ENCODE results near the gene SGCG.
A peak's percentile ranks its signal among the peaks of the same experiment; 100 is the strongest.
"Not testable (repeated sequence)": the region's sequence is repeated elsewhere in the genome, so short reads cannot be mapped to it uniquely, and the experiment has no call there.

SGCG gene

DNA sequence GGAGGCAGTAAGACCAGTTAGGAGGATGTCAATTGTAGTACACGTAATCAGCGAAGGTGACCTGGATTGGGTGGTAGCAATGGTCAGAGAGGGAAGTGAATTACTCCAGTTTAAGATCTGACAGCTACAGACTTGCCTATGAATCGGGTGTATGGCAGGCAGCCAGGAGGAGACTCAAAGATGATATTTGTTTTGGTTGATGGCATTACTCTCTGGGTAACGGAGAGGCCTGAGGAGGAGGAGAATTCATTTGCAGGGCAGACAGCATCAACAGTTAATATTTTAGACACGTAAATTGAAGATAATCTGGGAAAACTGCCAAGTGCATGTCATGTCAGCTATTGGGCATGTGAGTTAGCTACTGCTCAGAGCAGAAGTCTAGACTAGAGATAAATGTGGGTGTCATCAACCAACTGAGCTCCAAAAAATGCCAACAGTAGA, 109.2 kb downstream of the SGCG start:
- no peak overlapping the region for H3K4me3 ChIP-seq (ENCODE audit: low read depth, low read length)
- TF ChIP-seq, protein P1, sequence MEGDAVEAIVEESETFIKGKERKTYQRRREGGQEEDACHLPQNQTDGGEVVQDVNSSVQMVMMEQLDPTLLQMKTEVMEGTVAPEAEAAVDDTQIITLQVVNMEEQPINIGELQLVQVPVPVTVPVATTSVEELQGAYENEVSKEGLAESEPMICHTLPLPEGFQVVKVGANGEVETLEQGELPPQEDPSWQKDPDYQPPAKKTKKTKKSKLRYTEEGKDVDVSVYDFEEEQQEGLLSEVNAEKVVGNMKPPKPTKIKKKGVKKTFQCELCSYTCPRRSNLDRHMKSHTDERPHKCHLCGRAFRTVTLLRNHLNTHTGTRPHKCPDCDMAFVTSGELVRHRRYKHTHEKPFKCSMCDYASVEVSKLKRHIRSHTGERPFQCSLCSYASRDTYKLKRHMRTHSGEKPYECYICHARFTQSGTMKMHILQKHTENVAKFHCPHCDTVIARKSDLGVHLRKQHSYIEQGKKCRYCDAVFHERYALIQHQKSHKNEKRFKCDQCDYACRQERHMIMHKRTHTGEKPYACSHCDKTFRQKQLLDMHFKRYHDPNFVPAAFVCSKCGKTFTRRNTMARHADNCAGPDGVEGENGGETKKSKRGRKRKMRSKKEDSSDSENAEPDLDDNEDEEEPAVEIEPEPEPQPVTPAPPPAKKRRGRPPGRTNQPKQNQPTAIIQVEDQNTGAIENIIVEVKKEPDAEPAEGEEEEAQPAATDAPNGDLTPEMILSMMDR (IDR thresholded peaks at IDR 0.05; ENCODE audit: low read depth, low read length) = no peak

DNA sequence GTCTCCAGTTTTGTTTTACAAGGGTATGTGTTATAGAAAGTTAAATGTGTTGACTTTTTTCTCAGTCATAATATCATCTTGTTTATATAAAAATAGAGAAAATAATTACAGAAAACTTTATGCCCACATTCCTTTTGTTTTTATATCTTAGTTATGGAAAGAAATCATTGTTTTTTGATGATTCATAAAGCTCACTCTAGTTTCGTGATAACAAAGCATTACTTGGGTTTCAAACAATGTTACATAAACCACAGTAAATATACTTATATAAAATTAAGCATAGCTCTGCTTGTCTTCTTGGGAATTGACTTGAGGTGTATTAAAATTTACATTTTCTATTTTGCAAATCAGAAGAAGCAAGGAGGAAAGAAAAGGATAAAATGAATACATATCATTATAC, 111.8 kb downstream of the SGCG start:
- no peak overlapping the region for H3K4me3 ChIP-seq (ENCODE audit: low read depth, low read length)
- TF ChIP-seq, protein P1 (IDR thresholded peaks at IDR 0.05; ENCODE audit: low read depth, low read length) = no peak

DNA sequence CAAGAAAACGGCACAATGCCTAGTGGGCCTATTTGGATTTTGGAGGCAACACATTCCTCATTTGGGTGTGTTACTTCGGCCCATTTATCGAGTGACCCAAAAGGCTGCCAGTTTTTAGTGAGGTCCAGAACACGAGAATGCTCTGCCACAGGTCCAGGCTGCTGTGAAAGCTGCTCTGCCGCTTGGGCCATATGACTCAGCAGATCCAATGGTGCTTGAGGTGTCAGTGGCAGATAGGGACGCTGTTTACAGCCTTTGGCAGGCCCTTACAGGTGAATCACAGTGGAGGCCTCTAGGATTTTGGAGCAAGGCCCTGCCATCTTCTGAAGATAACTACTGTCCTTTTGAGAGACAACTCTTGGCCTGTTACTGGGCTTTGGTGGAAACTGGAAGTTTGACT, 134.1 kb downstream of the SGCG start:
- H3K4me3 ChIP-seq (ENCODE audit: low read depth, low read length) = not testable (repeated sequence)

DNA sequence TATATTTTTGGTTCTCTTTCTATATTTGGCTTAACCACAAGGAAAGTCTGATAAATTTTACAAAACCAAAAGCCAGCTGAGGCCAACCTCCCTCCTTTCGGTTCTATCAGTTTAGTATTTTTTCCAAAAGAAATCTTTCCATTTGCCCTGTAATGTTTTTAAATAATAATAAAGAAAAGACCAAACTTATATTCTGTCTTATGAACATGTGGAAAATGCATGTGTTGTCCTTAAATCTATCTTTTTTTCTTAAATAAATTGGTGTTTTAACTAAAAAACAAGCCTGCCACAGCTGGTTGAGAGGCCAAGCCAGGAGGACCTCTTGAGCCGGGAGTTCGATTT, 139.1 kb downstream of the SGCG start:
- no peak overlapping the region for H3K4me3 ChIP-seq (ENCODE audit: low read depth, low read length)
- TF ChIP-seq, protein P1 (IDR thresholded peaks at IDR 0.05; ENCODE audit: low read depth, low read length) = no peak

DNA sequence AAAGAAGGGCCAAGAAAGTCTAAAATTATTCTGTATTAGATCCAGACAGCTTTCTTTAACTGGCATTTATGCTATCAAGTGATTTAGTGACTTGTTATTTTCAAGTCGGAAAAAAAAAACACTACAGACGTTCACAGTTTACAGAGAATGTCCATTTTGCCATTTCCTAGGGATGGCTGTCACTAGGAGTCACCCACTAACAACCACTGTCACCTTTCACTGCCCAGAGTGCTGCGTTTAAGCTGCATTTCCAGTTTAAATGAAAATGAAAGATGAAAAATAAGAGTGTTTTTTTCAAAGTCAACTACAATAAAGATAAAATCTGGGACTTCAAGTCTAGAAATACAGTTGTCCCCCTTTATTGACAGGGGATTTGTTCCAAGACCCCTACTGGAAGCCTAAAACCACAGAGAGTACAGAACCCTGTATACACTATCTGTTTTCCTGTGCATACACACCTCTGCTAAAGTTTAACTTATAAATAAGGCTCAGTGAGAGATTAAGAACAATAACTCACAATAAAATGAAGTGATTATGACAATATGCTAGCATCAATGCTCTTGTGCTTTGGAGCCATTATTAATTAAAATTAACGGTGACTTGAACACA, 140.3 kb downstream of the SGCG start:
- TF ChIP-seq, protein P1 (IDR thresholded peaks at IDR 0.05; ENCODE audit: low read depth, low read length) = no peak
- 0 out of 2 replicates have a peak overlapping the region, but pooled peaks have one; percentile 16 for H3K4me3 ChIP-seq (ENCODE audit: low read depth, low read length)

DNA sequence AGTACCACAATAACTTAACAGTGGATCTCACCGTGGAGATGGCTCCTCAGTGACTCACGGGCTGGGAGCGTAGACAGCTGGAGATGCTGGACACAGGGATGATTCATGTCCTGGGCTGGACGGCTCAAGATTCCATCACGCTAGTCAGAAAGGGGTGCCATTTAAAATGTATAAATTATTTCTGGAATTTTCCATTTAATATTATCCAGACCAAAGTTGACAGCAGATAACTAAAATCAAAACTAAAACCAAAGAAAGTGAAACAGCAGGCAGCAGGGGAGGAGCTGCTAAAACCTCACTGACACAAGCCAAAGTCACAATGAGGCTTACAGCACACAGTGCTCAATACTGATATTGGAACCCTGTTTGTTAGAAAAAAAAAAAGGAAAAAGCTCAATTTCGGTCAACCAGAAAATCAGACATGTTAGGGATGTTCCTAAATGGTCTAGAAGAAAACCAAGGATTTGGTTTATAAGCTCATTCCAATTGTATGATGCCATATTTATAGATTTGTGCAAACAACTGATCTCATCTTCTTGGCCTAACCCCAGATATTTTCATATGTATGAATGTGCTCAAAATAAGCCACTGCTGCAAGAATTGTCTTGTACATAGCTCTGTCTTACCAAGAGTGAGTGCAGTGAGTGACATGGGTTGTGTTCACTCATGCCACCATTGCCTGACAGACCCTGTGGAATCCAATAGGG, 140.9 kb downstream of the SGCG start:
- peak overlapping the region; percentile 39 for H3K4me3 ChIP-seq (ENCODE audit: low read depth, low read length)
- TF ChIP-seq, protein P1 (IDR thresholded peaks at IDR 0.05; ENCODE audit: low read depth, low read length) = no peak

DNA sequence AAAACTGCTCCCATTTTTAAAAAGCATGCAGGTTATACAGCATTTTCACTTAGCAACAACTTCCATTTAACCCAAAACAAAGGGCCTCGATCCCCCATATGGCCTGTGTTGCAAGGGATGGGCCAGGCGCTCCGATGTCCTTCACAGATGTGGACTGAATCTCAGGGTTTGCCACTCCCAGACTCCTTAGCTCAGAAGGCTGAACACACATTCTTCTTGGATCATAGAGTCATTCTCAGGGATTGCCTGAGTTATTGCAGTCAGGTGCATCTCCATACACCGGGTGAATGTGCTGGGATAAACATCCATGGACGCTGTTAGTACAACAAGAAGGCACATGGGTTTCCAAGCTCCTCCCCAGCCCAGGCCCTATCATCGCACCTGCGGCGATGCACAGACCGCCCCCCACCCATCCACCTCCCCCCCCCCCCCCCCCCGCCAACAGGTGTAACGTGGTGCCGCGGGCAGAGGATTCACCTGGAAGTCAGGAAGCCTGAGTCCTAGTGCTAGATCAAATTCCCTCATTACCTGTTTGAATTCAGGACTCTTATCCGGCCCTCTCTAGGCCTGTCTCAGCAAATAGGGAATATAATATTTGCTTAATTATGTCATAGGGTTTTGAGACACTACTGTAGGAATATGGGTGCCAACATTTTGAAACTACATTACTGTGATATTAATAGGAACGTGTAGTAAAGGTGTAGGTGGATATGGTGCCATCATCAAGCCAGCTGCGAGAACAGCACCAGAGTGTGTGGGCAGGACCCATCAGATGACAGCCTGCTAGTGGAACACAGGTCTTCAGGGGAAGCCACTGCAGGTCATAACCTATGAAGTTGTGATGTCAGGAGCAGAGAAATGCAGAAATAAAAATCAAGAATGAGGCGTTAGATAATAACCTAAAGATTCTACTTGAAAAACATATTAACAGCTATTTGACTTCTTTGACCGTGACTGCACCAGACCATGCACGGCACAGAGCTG, 141.9 kb downstream of the SGCG start:
- TF ChIP-seq, protein P1 (IDR thresholded peaks at IDR 0.05; ENCODE audit: low read depth, low read length) = no peak
- no peak overlapping the region for H3K4me3 ChIP-seq (ENCODE audit: low read depth, low read length)

Data from WI38 (cell line).